Measurements from ENCODE around the gene DEPP1. TPM values are rescaled to one million over a fixed set of nuclear protein-coding genes. Genes with fewer than 3 reads are reported as not detected.

Gene DEPP1
- total and polyA plus RNA-seq, 10 of the 15 experiments (the other 5 are each of a cell fraction or from before 2014, with no cell fraction given) = 1.7 to 12.1 (median 7.3) TPM

GRCh38 chr10:44970812-44971395 lies 7.7 kb downstream of the DEPP1 start:
- TSS peak; percentile 40 for BruUV-seq (replicated peaks)
- DNase-seq (ENCODE audit: low read depth, low spot score) (no peak), FAIRE-seq (no peak), ATAC-seq (no peak)
- no peak overlapping the region; the same call in 1 of the 2 replicates for H3K27ac ChIP-seq (ENCODE audit: control insufficient read depth, insufficient read depth)
- no peak overlapping the region for H3K4me3 ChIP-seq
- in situ Hi-C loops (cut with MboI) = loop anchor here (25.0 kb wide), 1 partner anchor 1809 kb away; no protein-coding TSS in a partner anchor
- ChIA-PET SMC1A (ENCODE audit: uncharacterized antibody, unreplicated experiment) (interaction anchor here (5.9 kb wide), 1 partner anchor 9 kb away, joined by 43 read pairs; the partner anchor contains the start of gene DEPP1), RAD21 (ENCODE audit: unreplicated experiment) (no interaction called here), CTCF (no interaction called here), POLR2A (interaction anchor here (1.0 to 10.9 kb wide), 2 partner anchors 8 to 35 kb away, joined by 4 to 110 read pairs; partner anchors contain the start of gene DEPP1)
- WGBS (ENCODE audit: insufficient coverage, insufficient replicate concordance, low lambda C conversion rate, missing lambda C conversion rate) = 83% methylated on average over 8 of the region's 8 CpGs
- H3K36me3 ChIP-seq (ENCODE audit: control insufficient read depth in 2 of 2, insufficient read depth in 2 of 2, low read length in 1 of 2) = peaks cover 0 to 8% of the 10 kb centered on the region in 2 experiments; a peak in 2 of 4 replicates
- no peaks in the 10 kb centered on the region for H3K9me3 ChIP-seq (replicated peaks; ENCODE audit: control insufficient read depth, insufficient read depth, low read length)
- H2AFZ ChIP-seq (ENCODE audit: control insufficient read depth, low read depth, low read length) = no peak overlapping the region
- peaks cover 9% of the 10 kb centered on the region for H3K79me2 ChIP-seq (ENCODE audit: control insufficient read depth, insufficient read depth, low read length)
- no peaks in the 10 kb centered on the region for H4K20me1 ChIP-seq (ENCODE audit: control insufficient read depth, insufficient read depth)
- intact Hi-C loops (cut with micrococcal nuclease; ENCODE audit: unreplicated experiment) = no loop called here
- H3K27me3 ChIP-seq (replicated peaks in 1 of 2; ENCODE audit: control insufficient read depth in 2 of 2, insufficient read depth in 2 of 2, low read length in 1 of 2) = no peaks in the 10 kb centered on the region
- H3K4me2 ChIP-seq (ENCODE audit: control insufficient read depth, insufficient read depth) = no peak overlapping the region
- H3K9ac ChIP-seq (ENCODE audit: control insufficient read depth, insufficient read depth, low read length) = no peak overlapping the region
- TF ChIP-seq ZSCAN29 (IDR thresholded peaks at IDR 0.05) (no peak), ZNF622 (IDR thresholded peaks at IDR 0.05) (no peak), BCL3 (IDR thresholded peaks at IDR 0.05; ENCODE audit: borderline replicate concordance, insufficient read depth, low read depth, low read length, poor library complexity, severe bottlenecking) (no peak), BMI1 (IDR thresholded peaks at IDR 0.05; ENCODE audit: borderline replicate concordance) (no peak), SP1 (IDR thresholded peaks at IDR 0.05; ENCODE audit: low read depth, low read length) (no peak), NFXL1 (IDR thresholded peaks at IDR 0.05; ENCODE audit: borderline replicate concordance) (no peak), ELK1 (IDR thresholded peaks at IDR 0.05; ENCODE audit: low read depth, low read length) (no peak), FOXM1 (IDR thresholded peaks at IDR 0.05; ENCODE audit: low read depth, low read length) (no peak), RAD51 (IDR thresholded peaks at IDR 0.05) (no peak), ZBED1 (IDR thresholded peaks at IDR 0.05; ENCODE audit: borderline replicate concordance) (no peak), IRF4 (IDR thresholded peaks at IDR 0.05; ENCODE audit: low read depth, low read length) (no peak), STAT3 (IDR thresholded peaks at IDR 0.05; ENCODE audit: low read depth, low read length) (no peak)
- peaks cover 62% of the 10 kb centered on the region for H3K4me1 ChIP-seq (ENCODE audit: control insufficient read depth, insufficient read depth, low read length)
